K562 (cell line): ENCODE results near the gene UBE3B. TPM values are rescaled to one million over a fixed set of nuclear protein-coding genes. Genes with fewer than 3 reads are reported as not detected.

ENCODE experiments used
- HBP1 ChIP-seq: fragments of 450-650 bp; formaldehyde crosslinking; IDR thresholded peaks from 2 replicates; pipeline ENCODE4 v1.4.0; 2022; ENCODE audit warnings: missing genetic modification characterization
- ILK ChIP-seq: fragments of 450-650 bp; IDR thresholded peaks from 2 replicates; pipeline ENCODE4 v1.6.1; 2016; ENCODE audit warnings: missing genetic modification characterization, low read depth, mild to moderate bottlenecking, missing compliant biosample characterization, moderate library complexity, borderline replicate concordance
- MAFF ChIP-seq: IDR thresholded peaks from 2 replicates; pipeline ENCODE4 v1.6.1; 2012; ENCODE audit warnings: low read length, improper control_type of control experiment
- NCOA4 ChIP-seq: fragments of 450-650 bp; IDR thresholded peaks from 2 replicates; pipeline ENCODE4 v1.6.1; 2018; ENCODE audit warnings: mild to moderate bottlenecking; ENCODE audit not compliant: partially characterized antibody
- SMAD3 ChIP-seq: fragments of 450-650 bp; formaldehyde crosslinking; conservative IDR thresholded peaks from 2 replicates; pipeline ENCODE4 v1.4.0; 2020; ENCODE audit warnings: mild to moderate bottlenecking
- SP1 ChIP-seq: sonication (generic); formaldehyde crosslinking; IDR thresholded peaks from 2 replicates; pipeline ENCODE4 v1.8.1; 2022; ENCODE audit warnings: mild to moderate bottlenecking, missing genetic modification reagents
- STAG1 ChIP-seq: sonication (generic); formaldehyde crosslinking; IDR thresholded peaks from 2 replicates; pipeline ENCODE4 v1.5.0; 2020; ENCODE audit warnings: missing genetic modification reagents, borderline replicate concordance
- U2AF1 ChIP-seq: fragments of 200-400 bp; formaldehyde crosslinking; optimal IDR thresholded peaks from 2 replicates; pipeline ENCODE3; 2017; ENCODE audit warnings: mild to moderate bottlenecking, low read depth, low read length, moderate library complexity
- XRCC3 ChIP-seq: fragments of 450-650 bp; IDR thresholded peaks from 2 replicates; pipeline ENCODE4 v1.6.1; 2017; ENCODE audit warnings: mild to moderate bottlenecking, moderate library complexity
- ZBTB17 ChIP-seq: fragments of 450-650 bp; formaldehyde crosslinking; IDR thresholded peaks from 2 replicates; pipeline ENCODE4 v1.4.0; 2020; ENCODE audit warnings: mild to moderate bottlenecking
- ZEB2 ChIP-seq: fragments of 450-650 bp; IDR thresholded peaks from 2 replicates; pipeline ENCODE4 v1.6.1; 2016
- ZNF75A ChIP-seq: fragments of 450-650 bp; formaldehyde crosslinking; IDR thresholded peaks from 2 replicates; pipeline ENCODE4 v1.4.0; 2020; ENCODE audit warnings: mild to moderate bottlenecking
- ZNF785 ChIP-seq: fragments of 250-450 bp; sonication (Bioruptor Pico); IDR thresholded peaks from 2 replicates; pipeline ENCODE4 v1.4.0; 2020; ENCODE audit warnings: mild to moderate bottlenecking
- polyA plus RNA-seq, 8 experiments: library from polyadenylated mRNA; depleted of rRNA in 4 of 8; stranded (reverse) in 5 of 8; unstranded in 3 of 8; fragments of >200 nt; fragmentation: Nextera tagmentation in 2 of 8; fragmentation: Illumina TruSeq in 1 of 8; extraction: Ambion mirVana in 2 of 8; extraction: Trizol in 1 of 8; gene quantifications; 2 replicates each; pipeline versions ENCODE4 v1.2.1 to v1.2.3, GENCODE V29; 2011 to 2014; ENCODE audit warnings: inconsistent platforms in 1 of 8, missing spikeins in 1 of 8
- total RNA-seq, 7 experiments: library from RNA; depleted of rRNA in 6 of 7; stranded (reverse); fragments of >200 nt in 6 of 7; fragmentation: Illumina TruSeq in 2 of 7; extraction: Trizol in 2 of 7; gene quantifications; 2 replicates each; pipeline versions ENCODE4 v1.2.1 to v1.2.3, GENCODE V29; 2011 to 2021; ENCODE audit warnings: low replicate concordance in 1 of 7
- TF ChIP-seq, protein P1 (sequence below): sonication (generic); formaldehyde crosslinking; IDR thresholded peaks from 2 replicates; pipeline ENCODE4 v1.8.1; 2022; ENCODE audit warnings: missing genetic modification reagents
- TF ChIP-seq, protein P2 (sequence below): fragments of 450-650 bp; IDR thresholded peaks from 2 replicates; pipeline ENCODE4 v1.7.0; 2016; ENCODE audit warnings: borderline replicate concordance
- TF ChIP-seq, protein P3 (sequence below): sonication (generic); formaldehyde crosslinking; IDR thresholded peaks from 2 replicates; pipeline ENCODE4 v1.8.1; 2023; ENCODE audit warnings: mild to moderate bottlenecking, missing genetic modification reagents
- TF ChIP-seq, protein P4 (sequence below): fragments of 450-650 bp; IDR thresholded peaks from 2 replicates; pipeline ENCODE4 v1.7.1; 2018; ENCODE audit warnings: mild to moderate bottlenecking, low read depth; ENCODE audit not compliant: partially characterized antibody

Gene UBE3B
- total and polyA plus RNA-seq, 9 of the 15 experiments (the other 6 are each of a cell fraction or from before 2014, with no cell fraction given), result 7.6 to 23.6 (median 15.5) TPM

- TF ChIP-seq U2AF1, result no peak
- TF ChIP-seq, protein P1, sequence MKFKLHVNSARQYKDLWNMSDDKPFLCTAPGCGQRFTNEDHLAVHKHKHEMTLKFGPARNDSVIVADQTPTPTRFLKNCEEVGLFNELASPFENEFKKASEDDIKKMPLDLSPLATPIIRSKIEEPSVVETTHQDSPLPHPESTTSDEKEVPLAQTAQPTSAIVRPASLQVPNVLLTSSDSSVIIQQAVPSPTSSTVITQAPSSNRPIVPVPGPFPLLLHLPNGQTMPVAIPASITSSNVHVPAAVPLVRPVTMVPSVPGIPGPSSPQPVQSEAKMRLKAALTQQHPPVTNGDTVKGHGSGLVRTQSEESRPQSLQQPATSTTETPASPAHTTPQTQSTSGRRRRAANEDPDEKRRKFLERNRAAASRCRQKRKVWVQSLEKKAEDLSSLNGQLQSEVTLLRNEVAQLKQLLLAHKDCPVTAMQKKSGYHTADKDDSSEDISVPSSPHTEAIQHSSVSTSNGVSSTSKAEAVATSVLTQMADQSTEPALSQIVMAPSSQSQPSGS (CRISPR knock-in tag), result no peak
- TF ChIP-seq ZNF75A (CRISPR knock-in tag), result no peak
- no peak for TF ChIP-seq MAFF
- TF ChIP-seq HBP1 (CRISPR knock-in tag), result 0 out of 2 replicates have a peak, but pooled peaks have one; percentile 62
- peak; percentile 93 for TF ChIP-seq SP1 (CRISPR knock-in tag)
- TF ChIP-seq ZEB2, result peak; percentile 100
- no peak for TF ChIP-seq XRCC3
- TF ChIP-seq ZBTB17 (CRISPR knock-in tag), result peak; percentile 74; the same call in 1 of the 2 replicates
- no peak for TF ChIP-seq NCOA4
- TF ChIP-seq STAG1 (CRISPR knock-in tag), result 0 out of 2 replicates have a peak, but pooled peaks have one; percentile 26
- TF ChIP-seq, protein P2, sequence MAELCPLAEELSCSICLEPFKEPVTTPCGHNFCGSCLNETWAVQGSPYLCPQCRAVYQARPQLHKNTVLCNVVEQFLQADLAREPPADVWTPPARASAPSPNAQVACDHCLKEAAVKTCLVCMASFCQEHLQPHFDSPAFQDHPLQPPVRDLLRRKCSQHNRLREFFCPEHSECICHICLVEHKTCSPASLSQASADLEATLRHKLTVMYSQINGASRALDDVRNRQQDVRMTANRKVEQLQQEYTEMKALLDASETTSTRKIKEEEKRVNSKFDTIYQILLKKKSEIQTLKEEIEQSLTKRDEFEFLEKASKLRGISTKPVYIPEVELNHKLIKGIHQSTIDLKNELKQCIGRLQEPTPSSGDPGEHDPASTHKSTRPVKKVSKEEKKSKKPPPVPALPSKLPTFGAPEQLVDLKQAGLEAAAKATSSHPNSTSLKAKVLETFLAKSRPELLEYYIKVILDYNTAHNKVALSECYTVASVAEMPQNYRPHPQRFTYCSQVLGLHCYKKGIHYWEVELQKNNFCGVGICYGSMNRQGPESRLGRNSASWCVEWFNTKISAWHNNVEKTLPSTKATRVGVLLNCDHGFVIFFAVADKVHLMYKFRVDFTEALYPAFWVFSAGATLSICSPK, result no peak
- TF ChIP-seq SMAD3 (CRISPR knock-in tag), result 0 out of 2 replicates have a peak, but pooled peaks have one; percentile 60
- TF ChIP-seq, protein P3, sequence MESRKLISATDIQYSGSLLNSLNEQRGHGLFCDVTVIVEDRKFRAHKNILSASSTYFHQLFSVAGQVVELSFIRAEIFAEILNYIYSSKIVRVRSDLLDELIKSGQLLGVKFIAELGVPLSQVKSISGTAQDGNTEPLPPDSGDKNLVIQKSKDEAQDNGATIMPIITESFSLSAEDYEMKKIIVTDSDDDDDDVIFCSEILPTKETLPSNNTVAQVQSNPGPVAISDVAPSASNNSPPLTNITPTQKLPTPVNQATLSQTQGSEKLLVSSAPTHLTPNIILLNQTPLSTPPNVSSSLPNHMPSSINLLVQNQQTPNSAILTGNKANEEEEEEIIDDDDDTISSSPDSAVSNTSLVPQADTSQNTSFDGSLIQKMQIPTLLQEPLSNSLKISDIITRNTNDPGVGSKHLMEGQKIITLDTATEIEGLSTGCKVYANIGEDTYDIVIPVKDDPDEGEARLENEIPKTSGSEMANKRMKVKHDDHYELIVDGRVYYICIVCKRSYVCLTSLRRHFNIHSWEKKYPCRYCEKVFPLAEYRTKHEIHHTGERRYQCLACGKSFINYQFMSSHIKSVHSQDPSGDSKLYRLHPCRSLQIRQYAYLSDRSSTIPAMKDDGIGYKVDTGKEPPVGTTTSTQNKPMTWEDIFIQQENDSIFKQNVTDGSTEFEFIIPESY (CRISPR knock-in tag), result no peak
- TF ChIP-seq ZNF785 (CRISPR knock-in tag), result no peak
- TF ChIP-seq, protein P4, sequence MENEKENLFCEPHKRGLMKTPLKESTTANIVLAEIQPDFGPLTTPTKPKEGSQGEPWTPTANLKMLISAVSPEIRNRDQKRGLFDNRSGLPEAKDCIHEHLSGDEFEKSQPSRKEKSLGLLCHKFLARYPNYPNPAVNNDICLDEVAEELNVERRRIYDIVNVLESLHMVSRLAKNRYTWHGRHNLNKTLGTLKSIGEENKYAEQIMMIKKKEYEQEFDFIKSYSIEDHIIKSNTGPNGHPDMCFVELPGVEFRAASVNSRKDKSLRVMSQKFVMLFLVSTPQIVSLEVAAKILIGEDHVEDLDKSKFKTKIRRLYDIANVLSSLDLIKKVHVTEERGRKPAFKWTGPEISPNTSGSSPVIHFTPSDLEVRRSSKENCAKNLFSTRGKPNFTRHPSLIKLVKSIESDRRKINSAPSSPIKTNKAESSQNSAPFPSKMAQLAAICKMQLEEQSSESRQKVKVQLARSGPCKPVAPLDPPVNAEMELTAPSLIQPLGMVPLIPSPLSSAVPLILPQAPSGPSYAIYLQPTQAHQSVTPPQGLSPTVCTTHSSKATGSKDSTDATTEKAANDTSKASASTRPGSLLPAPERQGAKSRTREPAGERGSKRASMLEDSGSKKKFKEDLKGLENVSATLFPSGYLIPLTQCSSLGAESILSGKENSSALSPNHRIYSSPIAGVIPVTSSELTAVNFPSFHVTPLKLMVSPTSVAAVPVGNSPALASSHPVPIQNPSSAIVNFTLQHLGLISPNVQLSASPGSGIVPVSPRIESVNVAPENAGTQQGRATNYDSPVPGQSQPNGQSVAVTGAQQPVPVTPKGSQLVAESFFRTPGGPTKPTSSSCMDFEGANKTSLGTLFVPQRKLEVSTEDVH, result peak; percentile 99
- TF ChIP-seq ILK (tag), result no peak
Measured at GRCh38 chr12:109477185-109477962, at the start of gene UBE3B, which contains the start of gene KCTD10 (continued).
